GM12875 (cell line): ENCODE results near the gene ZNF701.
"Not testable (repeated sequence)": the region's sequence is repeated elsewhere in the genome, so short reads cannot be mapped to it uniquely, and the experiment has no call there.

ENCODE experiments used
- H3K4me3 ChIP-seq: one replicate; pipeline ENCODE4 v1.5.1; 2011; ENCODE audit warnings: low read depth, low read length, control low read depth
- TF ChIP-seq, protein P1 (sequence below): IDR thresholded peaks from 2 replicates; pipeline ENCODE4 v1.5.1; 2011; ENCODE audit warnings: low read depth, mild to moderate bottlenecking, control low read depth, inconsistent platforms, low read length, moderate library complexity, borderline replicate concordance; ENCODE audit not compliant: insufficient read depth

ZNF701 gene

GRCh38 chr19:52584736-52585440 is 14.8 kb downstream of the ZNF701 start:
- H3K4me3 ChIP-seq = no peak overlapping the region
- TF ChIP-seq, protein P1, sequence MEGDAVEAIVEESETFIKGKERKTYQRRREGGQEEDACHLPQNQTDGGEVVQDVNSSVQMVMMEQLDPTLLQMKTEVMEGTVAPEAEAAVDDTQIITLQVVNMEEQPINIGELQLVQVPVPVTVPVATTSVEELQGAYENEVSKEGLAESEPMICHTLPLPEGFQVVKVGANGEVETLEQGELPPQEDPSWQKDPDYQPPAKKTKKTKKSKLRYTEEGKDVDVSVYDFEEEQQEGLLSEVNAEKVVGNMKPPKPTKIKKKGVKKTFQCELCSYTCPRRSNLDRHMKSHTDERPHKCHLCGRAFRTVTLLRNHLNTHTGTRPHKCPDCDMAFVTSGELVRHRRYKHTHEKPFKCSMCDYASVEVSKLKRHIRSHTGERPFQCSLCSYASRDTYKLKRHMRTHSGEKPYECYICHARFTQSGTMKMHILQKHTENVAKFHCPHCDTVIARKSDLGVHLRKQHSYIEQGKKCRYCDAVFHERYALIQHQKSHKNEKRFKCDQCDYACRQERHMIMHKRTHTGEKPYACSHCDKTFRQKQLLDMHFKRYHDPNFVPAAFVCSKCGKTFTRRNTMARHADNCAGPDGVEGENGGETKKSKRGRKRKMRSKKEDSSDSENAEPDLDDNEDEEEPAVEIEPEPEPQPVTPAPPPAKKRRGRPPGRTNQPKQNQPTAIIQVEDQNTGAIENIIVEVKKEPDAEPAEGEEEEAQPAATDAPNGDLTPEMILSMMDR = no peak

- H3K4me3 ChIP-seq = no peak overlapping the region
- TF ChIP-seq, protein P1 = no peak
Measured at GRCh38 chr19:52585604-52586003, 15.5 kb downstream of the ZNF701 start.

DNA sequence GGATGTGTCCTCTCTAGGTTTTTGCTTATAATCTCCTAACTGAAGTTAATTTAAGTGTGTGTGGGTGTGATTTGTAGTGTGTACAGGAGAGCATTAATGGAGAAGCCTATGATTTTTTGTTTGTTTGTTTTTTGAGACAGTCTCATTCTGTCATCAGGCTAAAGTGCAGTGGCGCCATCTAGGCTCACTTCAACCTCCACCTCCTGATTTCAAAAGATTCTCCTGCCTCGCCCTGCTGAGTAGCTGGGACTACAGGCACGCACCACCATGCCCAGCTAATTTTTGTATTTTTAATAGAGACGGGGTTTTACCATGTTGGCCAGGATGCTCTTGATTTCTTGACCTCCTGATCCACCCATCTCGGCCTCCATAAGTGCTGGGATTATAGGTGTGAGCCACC is 20.6 kb downstream of the ZNF701 start:
- TF ChIP-seq, protein P1 = no peak
- H3K4me3 ChIP-seq = no peak overlapping the region

- TF ChIP-seq, protein P1 = no peak
- no peak overlapping the region for H3K4me3 ChIP-seq
Measured at GRCh38 chr19:52592301-52592700, 22.2 kb downstream of the ZNF701 start.

GRCh38 chr19:52593441-52593840 is 23.4 kb downstream of the ZNF701 start:
- not testable (repeated sequence) for H3K4me3 ChIP-seq

DNA sequence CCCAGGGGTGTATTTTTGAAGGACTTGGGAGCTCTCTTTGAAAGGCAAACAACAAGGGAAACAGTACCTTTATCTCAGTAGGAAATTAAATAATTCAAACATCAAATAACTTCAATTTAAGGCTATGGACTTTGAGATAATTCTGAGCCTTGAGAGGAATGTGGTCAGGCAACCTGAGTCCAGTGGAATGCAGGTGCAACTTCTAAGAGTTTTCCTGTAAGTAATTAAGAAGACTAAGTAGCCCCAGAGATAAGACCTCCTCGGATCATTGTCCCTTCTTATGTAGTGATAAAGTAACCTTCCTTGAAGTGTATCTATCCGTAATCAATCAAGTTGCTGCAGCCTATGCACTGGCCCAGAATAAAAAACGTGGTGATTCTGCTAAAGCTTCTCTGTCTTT is 29.2 kb downstream of the ZNF701 start:
- TF ChIP-seq, protein P1 = no peak
- no peak overlapping the region for H3K4me3 ChIP-seq

GRCh38 chr19:52600639-52601024 is 30.5 kb downstream of the ZNF701 start:
- TF ChIP-seq, protein P1 = no peak
- H3K4me3 ChIP-seq = peak overlapping the region; percentile 61
